DOHH2 (cell line): ENCODE data around the gene PMP22.

Experiments
- H3F3A ChIP-seq: fragments of 200-600 bp; sonication (generic), shearing (Covaris generic); 2 replicates; pipeline ENCODE4 v1.6.0; 2016; ENCODE audit warnings: antibody characterized with exemption, mild to moderate bottlenecking; ENCODE audit not compliant: control insufficient read depth, insufficient read depth
- H3K27ac ChIP-seq: fragments of 200-600 bp; sonication (generic); 2 replicates; pipeline ENCODE4 v1.5.1; 2014; ENCODE audit warnings: low read depth, mild to moderate bottlenecking, low read length, moderate library complexity
- H3K27me3 ChIP-seq: fragments of 200-600 bp; sonication (generic); 2 replicates; pipeline ENCODE4 v1.6.1; 2014; ENCODE audit warnings: mild to moderate bottlenecking, low read length, mixed read lengths; ENCODE audit not compliant: control insufficient read depth
- H3K36me3 ChIP-seq: fragments of 200-600 bp; sonication (generic); 2 replicates; pipeline ENCODE4 v1.6.1; 2014; ENCODE audit warnings: mild to moderate bottlenecking, low read length, moderate library complexity, mixed read lengths; ENCODE audit not compliant: control insufficient read depth
- H3K4me1 ChIP-seq: fragments of 200-600 bp; sonication (generic); 2 replicates; pipeline ENCODE4 v1.6.1; 2014; ENCODE audit warnings: mild to moderate bottlenecking, low read length, mixed read lengths; ENCODE audit not compliant: control insufficient read depth
- H3K4me2 ChIP-seq: fragments of 200-600 bp; sonication (generic); 2 replicates; pipeline ENCODE4 v1.6.0; 2014; ENCODE audit warnings: mild to moderate bottlenecking, low read length, moderate library complexity
- H3K4me3 ChIP-seq: fragments of 200-600 bp; sonication (generic); 2 replicates; pipeline ENCODE4 v1.5.1; 2014; ENCODE audit warnings: mild to moderate bottlenecking, low read length, mixed read lengths
- H3K79me2 ChIP-seq: fragments of 200-600 bp; sonication (generic); 2 replicates; pipeline ENCODE4 v1.6.1; 2014; ENCODE audit warnings: mild to moderate bottlenecking, low read length, mixed read lengths; ENCODE audit not compliant: control insufficient read depth
- H3K9me2 ChIP-seq: fragments of 200-600 bp; sonication (generic); replicated peaks from 2 replicates; pipeline ENCODE4 v1.6.1; 2014; ENCODE audit warnings: mild to moderate bottlenecking, low read length, mixed read lengths; ENCODE audit not compliant: control insufficient read depth
- H3K9me3 ChIP-seq: fragments of 200-600 bp; sonication (generic); 2 replicates; pipeline ENCODE4 v1.6.1; 2014; ENCODE audit warnings: antibody characterized with exemption, low read length, mixed read lengths; ENCODE audit not compliant: control insufficient read depth, insufficient read depth
- H4K20me1 ChIP-seq: fragments of 200-600 bp; sonication (generic); 2 replicates; pipeline ENCODE4 v1.6.0; 2014; ENCODE audit warnings: low read depth, mild to moderate bottlenecking, antibody characterized with exemption, low read length, moderate library complexity; ENCODE audit not compliant: control insufficient read depth, insufficient read depth
- EZH2phosphoT487 ChIP-seq: fragments of 200-600 bp; sonication (generic); IDR thresholded peaks from 2 replicates; pipeline ENCODE4 v1.6.1; 2017; ENCODE audit warnings: borderline replicate concordance, mild to moderate bottlenecking, antibody characterized with exemption, low read length, moderate library complexity, mixed read lengths
- TF ChIP-seq, protein P1 (sequence below): fragments of 200-600 bp; sonication (generic); IDR thresholded peaks from one replicate; pipeline ENCODE4 v1.5.1; 2014; ENCODE audit warnings: antibody characterized with exemption, mild to moderate bottlenecking, low read depth, low read length; ENCODE audit not compliant: poor library complexity, severe bottlenecking

Gene PMP22

DNA sequence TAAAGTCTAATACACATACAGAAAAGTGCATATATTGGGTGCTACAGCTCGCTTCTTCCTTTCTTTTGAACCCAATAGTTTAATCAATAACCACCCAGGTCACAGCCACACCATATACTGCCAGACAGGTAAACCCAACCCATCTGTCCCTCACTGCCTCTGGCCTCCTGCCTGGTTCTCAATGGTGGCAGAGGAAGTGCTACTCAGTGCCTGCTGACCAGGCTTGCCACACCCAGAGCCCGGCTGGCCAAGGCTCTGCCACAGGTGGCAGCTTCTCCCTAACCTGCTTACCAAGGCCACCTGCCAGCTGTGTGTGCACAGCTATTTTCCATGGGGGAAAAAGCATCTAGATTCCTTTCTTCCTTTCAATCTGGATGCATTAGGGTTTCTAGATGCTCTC lies 584 bp downstream of the PMP22 start:
- TF ChIP-seq EZH2phosphoT487, result no peak
- TF ChIP-seq, protein P1, sequence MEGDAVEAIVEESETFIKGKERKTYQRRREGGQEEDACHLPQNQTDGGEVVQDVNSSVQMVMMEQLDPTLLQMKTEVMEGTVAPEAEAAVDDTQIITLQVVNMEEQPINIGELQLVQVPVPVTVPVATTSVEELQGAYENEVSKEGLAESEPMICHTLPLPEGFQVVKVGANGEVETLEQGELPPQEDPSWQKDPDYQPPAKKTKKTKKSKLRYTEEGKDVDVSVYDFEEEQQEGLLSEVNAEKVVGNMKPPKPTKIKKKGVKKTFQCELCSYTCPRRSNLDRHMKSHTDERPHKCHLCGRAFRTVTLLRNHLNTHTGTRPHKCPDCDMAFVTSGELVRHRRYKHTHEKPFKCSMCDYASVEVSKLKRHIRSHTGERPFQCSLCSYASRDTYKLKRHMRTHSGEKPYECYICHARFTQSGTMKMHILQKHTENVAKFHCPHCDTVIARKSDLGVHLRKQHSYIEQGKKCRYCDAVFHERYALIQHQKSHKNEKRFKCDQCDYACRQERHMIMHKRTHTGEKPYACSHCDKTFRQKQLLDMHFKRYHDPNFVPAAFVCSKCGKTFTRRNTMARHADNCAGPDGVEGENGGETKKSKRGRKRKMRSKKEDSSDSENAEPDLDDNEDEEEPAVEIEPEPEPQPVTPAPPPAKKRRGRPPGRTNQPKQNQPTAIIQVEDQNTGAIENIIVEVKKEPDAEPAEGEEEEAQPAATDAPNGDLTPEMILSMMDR, result no peak
- Histone ChIP-seq H3K36me3 (no peaks in the 10 kb centered on the region), H3K9me2 (no peaks in the 10 kb centered on the region), H3F3A (no peaks in the 10 kb centered on the region), H3K9me3 (no peaks in the 10 kb centered on the region), H3K4me3 (no peak overlapping the region), H3K27ac (no peak overlapping the region), H3K4me2 (no peak overlapping the region), H3K4me1 (no peaks in the 10 kb centered on the region), H3K79me2 (no peaks in the 10 kb centered on the region), H4K20me1 (no peaks in the 10 kb centered on the region), H3K27me3 (peaks cover 12% of the 10 kb centered on the region)

DNA sequence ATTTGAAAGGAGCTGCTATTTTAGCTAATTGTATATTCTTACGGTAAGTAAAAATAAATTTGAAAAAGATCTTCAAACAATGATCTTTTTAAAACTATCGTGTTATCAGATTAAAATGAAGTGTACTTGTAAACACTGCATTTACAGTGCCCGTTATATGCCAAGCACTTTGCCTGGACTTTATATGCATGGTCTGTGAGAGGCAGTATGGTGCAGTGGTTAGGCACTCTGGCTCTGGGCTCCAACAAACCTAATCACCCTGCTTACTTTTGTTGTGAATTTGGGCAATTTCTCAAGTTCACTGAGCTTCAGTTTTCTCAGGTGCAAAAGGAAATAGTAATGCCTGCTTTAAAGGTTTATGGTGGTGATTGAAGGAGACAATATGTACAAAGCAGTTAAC lies 1.4 kb downstream of the PMP22 start:
- Histone ChIP-seq H3K27ac (no peak overlapping the region), H4K20me1 (no peaks in the 10 kb centered on the region), H3K79me2 (no peaks in the 10 kb centered on the region), H3K9me3 (no peaks in the 10 kb centered on the region), H3K36me3 (no peaks in the 10 kb centered on the region), H3F3A (no peaks in the 10 kb centered on the region), H3K4me3 (no peak overlapping the region), H3K9me2 (no peaks in the 10 kb centered on the region), H3K4me1 (no peaks in the 10 kb centered on the region), H3K27me3 (peaks cover 12% of the 10 kb centered on the region), H3K4me2 (no peak overlapping the region)
- no peak for TF ChIP-seq EZH2phosphoT487
- TF ChIP-seq, protein P1, result no peak

DNA sequence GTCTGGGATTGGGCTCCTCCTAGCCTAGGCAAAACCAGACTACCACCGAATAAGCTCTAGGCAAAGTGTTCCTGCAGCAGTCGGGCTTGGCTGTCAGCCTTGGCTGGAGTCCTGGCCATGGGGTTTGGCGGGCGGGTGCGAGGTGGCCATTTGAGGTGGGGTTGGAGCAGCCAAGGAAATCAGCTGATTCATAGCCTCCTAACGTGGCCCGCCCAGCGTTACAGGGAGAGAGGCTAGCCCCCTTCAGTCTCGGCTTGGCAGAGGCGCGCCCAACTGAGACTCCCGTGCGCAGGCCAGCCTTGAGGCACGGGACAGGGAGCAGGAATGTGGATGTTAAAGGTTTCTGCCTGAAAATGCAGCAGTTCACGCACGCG lies 1.9 kb downstream of the PMP22 start:
- H3K4me1 ChIP-seq, result no peaks in the 10 kb centered on the region
- H3K9me2 ChIP-seq, result no peaks in the 10 kb centered on the region
- H3K9me3 ChIP-seq, result no peaks in the 10 kb centered on the region
- H3K27ac ChIP-seq, result no peak overlapping the region
- H3K79me2 ChIP-seq, result no peaks in the 10 kb centered on the region
- H3F3A ChIP-seq, result no peaks in the 10 kb centered on the region
- TF ChIP-seq EZH2phosphoT487, result no peak
- TF ChIP-seq, protein P1, result no peak
- H3K4me2 ChIP-seq, result no peak overlapping the region
- H3K36me3 ChIP-seq, result no peaks in the 10 kb centered on the region
- H3K27me3 ChIP-seq, result peaks cover 12% of the 10 kb centered on the region
- no peak overlapping the region for H3K4me3 ChIP-seq
- H4K20me1 ChIP-seq, result no peaks in the 10 kb centered on the region
